ENCODE results near the gene NRXN3.

NRXN3 gene

GRCh38 chr14:78598046-78598920, 428.1 kb downstream of the NRXN3 start:
- DNase-seq = peak; percentile 43 to 58

GRCh38 chr14:78605025-78605762, 435.0 kb downstream of the NRXN3 start:
- no peak for DNase-seq

- no peak for DNase-seq
Observed at GRCh38 chr14:78605897-78606500, 435.8 kb downstream of the NRXN3 start.

GRCh38 chr14:78608998-78609787, 439.0 kb downstream of the NRXN3 start:
- no peak for DNase-seq

- DNase-seq = no peak
Observed at GRCh38 chr14:78610994-78611393, 440.8 kb downstream of the NRXN3 start.

- no peak for DNase-seq
Observed at GRCh38 chr14:78611796-78612571, 441.8 kb downstream of the NRXN3 start.

- DNase-seq = no peak
Observed at GRCh38 chr14:78612666-78613065, 442.5 kb downstream of the NRXN3 start.

- DNase-seq = no peak
Observed at GRCh38 chr14:78614593-78614992, 444.4 kb downstream of the NRXN3 start.

- no peak for DNase-seq
Observed at GRCh38 chr14:78617735-78618134, 447.6 kb downstream of the NRXN3 start.

- DNase-seq = no peak
Observed at GRCh38 chr14:78618368-78618767, 448.2 kb downstream of the NRXN3 start.

- DNase-seq = no peak
Observed at GRCh38 chr14:78627114-78627513, 456.9 kb downstream of the NRXN3 start.

GRCh38 chr14:78631551-78631950, 461.4 kb downstream of the NRXN3 start:
- DNase-seq = no peak

GRCh38 chr14:78633752-78634151, 463.6 kb downstream of the NRXN3 start:
- DNase-seq = no peak

GRCh38 chr14:78637489-78637888, 467.3 kb downstream of the NRXN3 start:
- no peak for DNase-seq

GRCh38 chr14:78637908-78638475, 467.8 kb downstream of the NRXN3 start:
- no peak for DNase-seq

- no peak for DNase-seq
Observed at GRCh38 chr14:78638926-78639325, 468.8 kb downstream of the NRXN3 start.

- no peak for DNase-seq
Observed at GRCh38 chr14:78644824-78645559, 474.8 kb downstream of the NRXN3 start.

- no peak for DNase-seq
Observed at GRCh38 chr14:78652727-78653126, 482.6 kb downstream of the NRXN3 start.

GRCh38 chr14:78653173-78653572, 483.0 kb downstream of the NRXN3 start:
- DNase-seq = no peak

GRCh38 chr14:78657451-78657850, 487.3 kb downstream of the NRXN3 start:
- no peak for DNase-seq

GRCh38 chr14:78664841-78665240, 494.7 kb downstream of the NRXN3 start:
- DNase-seq = no peak

All from activated T-cell treated with anti-CD3 and anti-CD28 coated beads, Interleukin-2, amount 50 U/mL, for 48 hours (primary cell).